Measurements from ENCODE around the gene MTG2. TPM values are rescaled to one million over a fixed set of nuclear protein-coding genes. Genes with fewer than 3 reads are reported as not detected.

Gene MTG2
- total and polyA plus RNA-seq, 10 of the 15 experiments (the other 5 are each of a cell fraction or from before 2014, with no cell fraction given): 6.2 to 52.4 (median 34.3) TPM

- POLR2A ChIA-PET: interaction anchor here (0.6 kb wide), 3 partner anchors 21 to 226 kb away, joined by 3 to 4 read pairs (median 3); no protein-coding TSS in a partner anchor
- TF ChIP-seq RAD51 (IDR thresholded peaks at IDR 0.05): no peak
- Histone ChIP-seq H3K4me2 (ENCODE audit: control insufficient read depth, insufficient read depth) (no peak overlapping the region), H3K27ac (ENCODE audit: control insufficient read depth, insufficient read depth) (no peak overlapping the region), H2AFZ (ENCODE audit: control insufficient read depth, low read depth, low read length) (no peak overlapping the region), H3K36me3 (ENCODE audit: control insufficient read depth in 2 of 2, insufficient read depth in 2 of 2, low read length in 1 of 2) (no peaks in the 10 kb centered on the region; a peak in 2 of 4 replicates), H3K4me3 (no peak overlapping the region), H3K79me2 (ENCODE audit: control insufficient read depth, insufficient read depth, low read length) (peaks cover 5% of the 10 kb centered on the region), H3K9ac (ENCODE audit: control insufficient read depth, insufficient read depth, low read length) (no peak overlapping the region), H4K20me1 (ENCODE audit: control insufficient read depth, insufficient read depth) (no peaks in the 10 kb centered on the region; the same call in 1 of the 2 replicates), H3K9me3 (replicated peaks; ENCODE audit: control insufficient read depth, insufficient read depth, low read length) (no peaks in the 10 kb centered on the region), H3K4me1 (ENCODE audit: control insufficient read depth, insufficient read depth, low read length) (no peaks in the 10 kb centered on the region), H3K27me3 (replicated peaks in 1 of 2; ENCODE audit: control insufficient read depth in 2 of 2, insufficient read depth in 2 of 2, low read length in 1 of 2) (no peaks in the 10 kb centered on the region)
- no TSS peak for BruUV-seq (replicated peaks)
- in situ Hi-C loops (cut with MboI): no loop called here
- 86% methylated on average over 22 of the region's 22 CpGs for WGBS (ENCODE audit: insufficient coverage, insufficient replicate concordance, low lambda C conversion rate, missing lambda C conversion rate)
- CTCF ChIA-PET: no interaction called here
- FAIRE-seq: no peak
- intact Hi-C loops (cut with micrococcal nuclease; ENCODE audit: unreplicated experiment): no loop called here
- no peak for ATAC-seq
- DNase-seq (ENCODE audit: low read depth, low spot score): no peak
- RAD21 ChIA-PET (ENCODE audit: unreplicated experiment): no interaction called here
- SMC1A ChIA-PET (ENCODE audit: uncharacterized antibody, unreplicated experiment): no interaction called here
Measured at GRCh38 chr20:62246872-62247652, 64.2 kb downstream of the MTG2 start.

DNA sequence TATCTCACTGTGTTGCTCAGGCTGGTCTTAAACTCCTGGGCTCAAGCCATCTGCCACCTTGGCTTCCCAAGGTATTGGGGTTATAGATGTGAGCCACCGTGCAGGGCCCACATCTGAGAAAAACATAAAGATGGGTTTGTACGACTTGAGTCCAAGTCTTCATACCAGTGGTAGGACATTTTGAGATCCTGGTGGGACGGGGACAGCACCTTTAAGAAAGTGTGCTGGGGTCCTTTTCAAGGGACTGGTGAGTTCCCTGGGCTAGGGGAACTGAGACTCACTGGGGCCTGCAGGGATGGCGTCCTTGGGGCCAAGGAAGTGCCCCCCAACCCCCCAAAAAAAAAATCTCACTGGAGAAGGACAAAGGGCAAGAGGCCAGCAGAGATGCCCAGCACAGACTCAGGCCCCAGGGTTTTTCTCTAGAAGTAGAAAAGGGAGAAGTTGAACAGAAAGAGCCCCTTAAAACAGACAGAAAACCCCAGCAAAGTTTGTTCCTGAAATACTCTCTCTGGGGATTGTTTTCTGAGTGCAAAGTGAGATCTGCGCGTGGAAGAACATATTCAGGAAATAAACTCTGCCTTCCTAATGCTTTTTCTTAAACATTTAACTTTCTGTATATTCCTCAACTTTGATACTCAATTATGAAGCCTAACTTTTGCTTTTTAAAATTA is 66.2 kb downstream of the MTG2 start:
- Histone ChIP-seq H3K79me2 (ENCODE audit: control insufficient read depth, insufficient read depth, low read length) (peaks cover 5% of the 10 kb centered on the region), H3K4me2 (ENCODE audit: control insufficient read depth, insufficient read depth) (no peak overlapping the region), H3K9me3 (replicated peaks; ENCODE audit: control insufficient read depth, insufficient read depth, low read length) (no peaks in the 10 kb centered on the region), H3K36me3 (ENCODE audit: control insufficient read depth in 2 of 2, insufficient read depth in 2 of 2, low read length in 1 of 2) (no peaks in the 10 kb centered on the region; a peak in 2 of 4 replicates), H2AFZ (ENCODE audit: control insufficient read depth, low read depth, low read length) (no peak overlapping the region), H4K20me1 (ENCODE audit: control insufficient read depth, insufficient read depth) (no peaks in the 10 kb centered on the region), H3K27ac (ENCODE audit: control insufficient read depth, insufficient read depth) (no peak overlapping the region), H3K27me3 (replicated peaks in 1 of 2; ENCODE audit: control insufficient read depth in 2 of 2, insufficient read depth in 2 of 2, low read length in 1 of 2) (no peaks in the 10 kb centered on the region), H3K9ac (ENCODE audit: control insufficient read depth, insufficient read depth, low read length) (no peak overlapping the region), H3K4me1 (ENCODE audit: control insufficient read depth, insufficient read depth, low read length) (no peaks in the 10 kb centered on the region), H3K4me3 (no peak overlapping the region)
- intact Hi-C loops (cut with micrococcal nuclease; ENCODE audit: unreplicated experiment) (no loop called here), in situ Hi-C loops (cut with MboI) (no loop called here)
- DNase-seq (ENCODE audit: low read depth, low spot score) (no peak), ATAC-seq (no peak; the same call in 2 of the 3 replicates), FAIRE-seq (no peak)
- ChIA-PET CTCF (no interaction called here), SMC1A (ENCODE audit: uncharacterized antibody, unreplicated experiment) (no interaction called here), POLR2A (no interaction called here), RAD21 (ENCODE audit: unreplicated experiment) (no interaction called here)
- WGBS (ENCODE audit: insufficient coverage, insufficient replicate concordance, low lambda C conversion rate, missing lambda C conversion rate): 17% methylated on average over 6 of the region's 6 CpGs
- TF ChIP-seq IKZF1 (conservative IDR thresholded peaks at IDR 0.05) (no peak), TCF7 (IDR thresholded peaks at IDR 0.05; ENCODE audit: borderline replicate concordance) (no peak), IRF4 (IDR thresholded peaks at IDR 0.05; ENCODE audit: low read depth, low read length) (no peak), HDAC2 (IDR thresholded peaks at IDR 0.05) (no peak), CBX3 (IDR thresholded peaks at IDR 0.05; ENCODE audit: borderline replicate concordance, low read depth) (no peak)
- no TSS peak for BruUV-seq (replicated peaks)

Data from GM12878 (cell line).